Thyroid gland (tissue), 4 donors: ENCODE data around the gene IRF2. TPM values are rescaled to one million over a fixed set of nuclear protein-coding genes. Genes with fewer than 3 reads are reported as not detected.

Experiments
- DNase-seq, 2 donors: peaks; one replicate each; pipeline ENCODE4 v3.0.0-alpha.2; 2019
- H3K27ac ChIP-seq, 3 donors: fragments of 200-600 bp; sonication (generic); 1 replicate in 2 of 3; 2 replicates in 1 of 3; pipeline ENCODE4 v1.5.1; 2016 to 2019; ENCODE audit warnings: mild to moderate bottlenecking in 1 of 3, moderate library complexity in 1 of 3
- H3K27me3 ChIP-seq: fragments of 200-600 bp; sonication (generic); one replicate; pipeline ENCODE4 v1.5.1; 2019
- H3K36me3 ChIP-seq, 2 donors: fragments of 200-600 bp; sonication (generic); one replicate each; pipeline ENCODE4 v1.5.1; 2016 to 2019
- H3K4me1 ChIP-seq, 2 donors: fragments of 200-600 bp; sonication (generic); one replicate each; pipeline ENCODE4 v1.5.1; 2017 to 2019
- H3K4me3 ChIP-seq, 3 donors: fragments of 200-600 bp; sonication (generic); replicated peaks in 1 of 3; 1 replicate in 2 of 3; 2 replicates in 1 of 3; pipeline ENCODE4 v1.5.1; 2016; ENCODE audit warnings: mild to moderate bottlenecking in 1 of 3
- H3K9me3 ChIP-seq: fragments of 200-600 bp; sonication (generic); one replicate; pipeline ENCODE4 v1.5.1; 2017
- POLR2A ChIP-seq, 2 donors: fragments of 450-650 bp; IDR thresholded peaks; one replicate each; pipeline ENCODE4 v1.6.1; 2017; ENCODE audit warnings: antibody characterized with exemption in 2 of 2, mild to moderate bottlenecking in 2 of 2, moderate library complexity in 1 of 2
- WGBS, 2 donors: methylation state at CpG; one replicate each; pipeline ENCODE4 v1.1.5; 2017; 5-methylcytosine and 5-hydroxymethylcytosine counted together
- intact Hi-C: fragments of 100-400 bp; cut with DNase I; formaldehyde crosslinking; loops from one replicate; pipeline ENCODE4 v1.15.1; 2023
- total RNA-seq, 4 donors: library from RNA; depleted of rRNA; stranded (reverse); fragments of >200 nt; gene quantifications; one replicate each; pipeline ENCODE4 v1.2.3, GENCODE V29; 2016
- TF ChIP-seq, protein P1 (sequence below), 6 experiments: fragments of 200-600 bp in 3 of 6; fragments of 450-650 bp in 3 of 6; sonication (generic) in 3 of 6; IDR thresholded peaks; one replicate each; pipeline ENCODE4 v1.5.1; 2016 to 2019; ENCODE audit warnings: antibody characterized with exemption in 6 of 6, mild to moderate bottlenecking in 2 of 6, inconsistent platforms in 1 of 6, moderate library complexity in 1 of 6

Gene IRF2
- total RNA-seq, 4 donors from 2014 or later: 24.7 to 39.8 (median 34.5) TPM

DNA sequence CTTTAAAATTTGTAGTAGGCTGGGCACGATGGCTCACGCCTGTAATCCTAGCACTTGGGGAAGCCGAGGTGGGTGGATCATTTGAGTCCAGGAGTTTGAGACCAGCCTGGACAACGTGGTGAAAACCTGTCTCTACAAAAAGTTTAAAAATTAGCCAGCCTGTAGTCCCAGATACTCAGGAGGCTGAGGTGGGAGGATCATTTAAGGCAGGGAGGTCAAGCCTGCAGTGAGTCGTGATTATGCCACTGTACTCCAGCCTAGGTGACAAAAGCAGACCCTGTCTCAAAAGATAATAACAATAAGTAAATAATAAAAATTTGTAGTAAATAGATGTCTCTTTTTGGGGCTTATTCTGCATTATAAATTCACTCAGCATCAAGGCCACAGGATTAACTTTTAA is 118.5 kb downstream of the IRF2 start:
- H3K4me1 ChIP-seq: peaks cover 0 to 13% of the 10 kb centered on the region in 2 donors
- H3K27me3 ChIP-seq: no peaks in the 10 kb centered on the region
- TF ChIP-seq POLR2A (IDR thresholded peaks at IDR 0.05): no peak
- TF ChIP-seq, protein P1, sequence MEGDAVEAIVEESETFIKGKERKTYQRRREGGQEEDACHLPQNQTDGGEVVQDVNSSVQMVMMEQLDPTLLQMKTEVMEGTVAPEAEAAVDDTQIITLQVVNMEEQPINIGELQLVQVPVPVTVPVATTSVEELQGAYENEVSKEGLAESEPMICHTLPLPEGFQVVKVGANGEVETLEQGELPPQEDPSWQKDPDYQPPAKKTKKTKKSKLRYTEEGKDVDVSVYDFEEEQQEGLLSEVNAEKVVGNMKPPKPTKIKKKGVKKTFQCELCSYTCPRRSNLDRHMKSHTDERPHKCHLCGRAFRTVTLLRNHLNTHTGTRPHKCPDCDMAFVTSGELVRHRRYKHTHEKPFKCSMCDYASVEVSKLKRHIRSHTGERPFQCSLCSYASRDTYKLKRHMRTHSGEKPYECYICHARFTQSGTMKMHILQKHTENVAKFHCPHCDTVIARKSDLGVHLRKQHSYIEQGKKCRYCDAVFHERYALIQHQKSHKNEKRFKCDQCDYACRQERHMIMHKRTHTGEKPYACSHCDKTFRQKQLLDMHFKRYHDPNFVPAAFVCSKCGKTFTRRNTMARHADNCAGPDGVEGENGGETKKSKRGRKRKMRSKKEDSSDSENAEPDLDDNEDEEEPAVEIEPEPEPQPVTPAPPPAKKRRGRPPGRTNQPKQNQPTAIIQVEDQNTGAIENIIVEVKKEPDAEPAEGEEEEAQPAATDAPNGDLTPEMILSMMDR (IDR thresholded peaks at IDR 0.05): no peak
- H3K4me3 ChIP-seq: no peak overlapping the region
- no peak for DNase-seq
- intact Hi-C loops: no loop called here
- 80 to 82% methylated on average over 5 of the region's 5 CpGs for WGBS, 2 donors
- no peaks in the 10 kb centered on the region for H3K36me3 ChIP-seq
- H3K9me3 ChIP-seq: no peaks in the 10 kb centered on the region
- peak overlapping the region in 2 of 3 donors; percentile 36 to 49 for H3K27ac ChIP-seq

DNA sequence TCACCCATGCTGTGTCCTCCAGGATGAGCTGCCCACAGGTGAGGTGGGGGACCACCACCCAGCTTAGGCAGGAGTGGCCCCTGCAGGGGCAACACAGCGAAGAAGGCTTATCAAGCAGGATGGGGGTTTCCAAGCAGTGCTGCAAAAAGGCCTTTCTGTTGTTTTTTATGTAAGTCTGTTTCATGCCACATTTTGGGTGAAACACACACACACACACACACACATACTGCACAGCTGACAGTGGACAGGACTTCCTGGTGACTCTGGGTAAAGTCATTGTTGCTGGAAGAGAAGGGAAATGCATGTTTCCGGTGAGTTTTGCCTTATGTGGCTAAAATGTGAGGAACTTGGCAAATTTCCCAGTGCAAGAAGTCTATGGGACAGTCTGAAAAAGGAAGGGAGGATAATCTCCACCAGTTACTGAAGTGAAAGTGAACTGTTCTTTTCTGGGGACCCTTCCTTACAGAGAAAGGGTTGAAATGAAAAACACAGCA is 119.2 kb downstream of the IRF2 start:
- Histone ChIP-seq H3K9me3 (no peaks in the 10 kb centered on the region), H3K4me1 (peaks cover 0 to 13% of the 10 kb centered on the region in 2 donors), H3K27ac (peak overlapping the region in 2 of 3 donors; percentile 36 to 49), H3K36me3 (no peaks in the 10 kb centered on the region), H3K4me3 (no peak overlapping the region), H3K27me3 (no peaks in the 10 kb centered on the region)
- intact Hi-C loops: no loop called here
- 30 to 42% methylated on average over 2 of the region's 2 CpGs for WGBS, 2 donors
- DNase-seq: peak in 1 of 2 donors; percentile 33
- TF ChIP-seq, protein P1 (IDR thresholded peaks at IDR 0.05): no peak
- no peak for TF ChIP-seq POLR2A (IDR thresholded peaks at IDR 0.05)

DNA sequence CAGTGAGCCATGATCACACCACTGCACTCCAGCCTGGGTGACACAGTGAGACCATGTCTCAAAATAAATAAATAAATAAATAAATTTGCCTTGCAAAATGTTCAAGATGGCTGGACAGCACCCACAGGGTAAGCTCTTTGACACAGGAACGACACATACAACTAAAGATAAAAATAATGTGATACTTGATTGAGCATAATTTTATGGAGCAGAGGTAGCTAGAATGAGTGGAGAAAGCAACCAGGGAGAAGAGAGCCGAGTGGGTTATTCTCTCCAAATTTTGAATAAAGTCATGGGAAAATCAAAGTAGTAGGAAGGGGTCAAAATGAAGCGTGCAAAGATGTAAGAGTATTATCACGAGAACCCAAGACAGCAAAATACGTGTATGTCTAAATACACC is 121.5 kb downstream of the IRF2 start:
- TF ChIP-seq, protein P1 (IDR thresholded peaks at IDR 0.05): no peak
- no peak for TF ChIP-seq POLR2A (IDR thresholded peaks at IDR 0.05)

DNA sequence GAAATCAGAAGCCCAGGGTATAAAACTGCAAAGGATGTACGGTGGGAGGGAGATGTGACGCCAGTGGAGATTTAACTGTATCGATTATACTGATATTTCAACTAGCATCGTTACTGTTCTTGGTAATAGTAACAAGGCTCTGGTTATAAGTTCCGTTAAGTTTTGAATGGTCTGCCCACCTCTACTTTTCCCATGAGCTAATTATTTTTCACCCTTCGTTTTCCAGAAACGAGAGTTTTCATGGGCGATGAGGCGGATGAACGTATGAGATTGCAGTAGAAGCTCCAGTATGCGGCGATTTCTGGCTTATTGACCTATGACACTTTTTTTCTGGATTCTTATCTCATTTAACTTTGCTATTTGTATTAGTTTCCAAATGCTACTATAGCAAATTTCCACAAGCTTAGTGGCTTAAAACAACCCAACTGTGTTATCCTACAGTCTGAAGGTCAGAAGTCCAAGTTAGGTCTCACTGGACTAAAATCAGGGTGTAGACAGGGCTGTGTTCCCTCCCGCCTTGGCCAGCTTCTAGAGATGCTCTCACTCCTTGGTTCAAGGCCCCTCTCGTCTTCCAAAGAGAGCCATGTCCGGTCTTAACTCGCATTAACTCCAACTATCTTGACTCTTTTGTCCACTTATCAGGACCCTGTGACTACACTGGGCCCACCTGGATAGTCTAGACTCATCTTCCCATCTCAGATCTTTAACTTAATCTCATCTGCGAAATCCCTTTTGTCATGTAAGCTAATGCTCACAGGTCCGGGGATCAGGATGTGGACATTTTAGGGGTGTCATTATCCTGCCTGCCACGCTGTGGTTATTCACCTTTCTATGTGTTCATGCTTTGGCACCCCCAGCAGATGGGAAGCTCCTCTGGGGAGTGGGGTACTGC is 122.5 kb downstream of the IRF2 start:
- no peaks in the 10 kb centered on the region for H3K27me3 ChIP-seq

More for the DNA sequence above, 121.5 kb downstream of the IRF2 start:
- no peak for DNase-seq
- H3K27me3 ChIP-seq: no peaks in the 10 kb centered on the region
- no peak overlapping the region for H3K27ac ChIP-seq
- no peak overlapping the region for H3K4me3 ChIP-seq
- WGBS, 2 donors: 94 to 95% methylated on average over 5 of the region's 5 CpGs
- no peaks in the 10 kb centered on the region for H3K36me3 ChIP-seq
- H3K9me3 ChIP-seq: no peaks in the 10 kb centered on the region
- intact Hi-C loops: no loop called here
- peaks cover 2 to 20% of the 10 kb centered on the region in 2 donors for H3K4me1 ChIP-seq

More for the DNA sequence above, 122.5 kb downstream of the IRF2 start:
- TF ChIP-seq, protein P1 (IDR thresholded peaks at IDR 0.05): no peak
- TF ChIP-seq POLR2A (IDR thresholded peaks at IDR 0.05): no peak
- 95 to 96% methylated on average over 19 of the region's 19 CpGs for WGBS, 2 donors
- no peak for DNase-seq
- Histone ChIP-seq H3K27ac (no peak overlapping the region), H3K4me3 (no peak overlapping the region), H3K9me3 (no peaks in the 10 kb centered on the region), H3K36me3 (no peaks in the 10 kb centered on the region), H3K4me1 (peaks cover 13 to 31% of the 10 kb centered on the region in 2 donors)
- intact Hi-C loops: no loop called here
